Fibroblast of lung (primary cell): ENCODE results near the gene MYO6. TPM values are rescaled to one million over a fixed set of nuclear protein-coding genes. Genes with fewer than 3 reads are reported as not detected.

Source experiments
- DNase-seq, 2 donors: peaks; one replicate each; pipeline versions ENCODE4 v3.0.0 to v3.0.0-alpha.2; 2010; ENCODE audit warnings: low read depth in 2 of 2
- H2AFZ ChIP-seq: 2 replicates; pipeline ENCODE4 v1.5.1; 2012; ENCODE audit warnings: low read length, control low read depth, inconsistent platforms
- H3K27ac ChIP-seq: 2 replicates; pipeline ENCODE4 v1.5.1; 2011; ENCODE audit warnings: low read length, control low read depth; ENCODE audit not compliant: insufficient read depth
- H3K27me3 ChIP-seq: 2 replicates; pipeline ENCODE4 v1.5.1; 2011; ENCODE audit warnings: mild to moderate bottlenecking, low read length; ENCODE audit not compliant: control insufficient read depth, insufficient read depth
- H3K36me3 ChIP-seq: 2 replicates; pipeline ENCODE4 v1.5.1; 2011; ENCODE audit warnings: low read length; ENCODE audit not compliant: control insufficient read depth, insufficient read depth
- H3K4me1 ChIP-seq: 2 replicates; pipeline ENCODE4 v1.5.1; 2011; ENCODE audit warnings: low read length; ENCODE audit not compliant: control insufficient read depth, insufficient read depth; ENCODE audit errors: extremely low read depth
- H3K4me2 ChIP-seq: 2 replicates; pipeline ENCODE4 v1.5.1; 2011; ENCODE audit warnings: low read length, control low read depth; ENCODE audit not compliant: insufficient read depth; ENCODE audit errors: extremely low read depth
- H3K4me3 ChIP-seq, 4 experiments: fragments of 200-600 bp in 1 of 4; sonication (generic) in 1 of 4; replicated peaks in 1 of 4; 2 replicates each; pipeline ENCODE4 v1.5.1; 2011 to 2016; ENCODE audit warnings: low read length in 4 of 4, low read depth in 3 of 4, mild to moderate bottlenecking in 3 of 4, control low read depth in 2 of 4, inconsistent platforms in 1 of 4, mixed read lengths in 1 of 4; ENCODE audit not compliant: insufficient read depth in 1 of 4; ENCODE audit errors: control extremely low read depth in 1 of 4
- H3K79me2 ChIP-seq: 2 replicates; pipeline ENCODE4 v1.5.1; 2012; ENCODE audit warnings: mild to moderate bottlenecking, low read length, inconsistent platforms; ENCODE audit not compliant: control insufficient read depth, insufficient read depth
- H3K9ac ChIP-seq: 2 replicates; pipeline ENCODE4 v1.5.1; 2011; ENCODE audit warnings: mild to moderate bottlenecking, low read length, control low read depth; ENCODE audit not compliant: insufficient read depth
- H3K9me3 ChIP-seq: 2 replicates; pipeline ENCODE4 v1.5.1; 2012; ENCODE audit warnings: low read depth, low read length; ENCODE audit not compliant: control insufficient read depth, insufficient read depth
- H4K20me1 ChIP-seq: 2 replicates; pipeline ENCODE4 v1.5.1; 2011; ENCODE audit warnings: low read length; ENCODE audit not compliant: control insufficient read depth, insufficient read depth; ENCODE audit errors: extremely low read depth
- EZH2 ChIP-seq: IDR thresholded peaks from 2 replicates; pipeline ENCODE4 v1.5.1; 2012; ENCODE audit warnings: low read length, control low read depth, mild to moderate bottlenecking; ENCODE audit errors: missing control alignments
- polyA plus RNA-seq, 2 donors: library from polyadenylated mRNA; depleted of rRNA in 1 of 2; stranded (reverse) in 1 of 2; unstranded in 1 of 2; fragments of >200 nt; gene quantifications; 2 replicates each; pipeline ENCODE4 v1.2.1, GENCODE V29; 2011 to 2012; ENCODE audit warnings: missing spikeins in 1 of 2
- total RNA-seq: library from RNA; depleted of rRNA; stranded (reverse); fragments of >200 nt; gene quantifications from 2 replicates; pipeline ENCODE4 v1.2.1, GENCODE V29; 2014
- TF ChIP-seq, protein P1 (sequence below), 2 donors: IDR thresholded peaks in 1 of 2; conservative IDR thresholded peaks in 1 of 2; 1 replicate in 1 of 2; 2 replicates in 1 of 2; pipeline ENCODE4 v1.5.1; 2011 to 2012; ENCODE audit warnings: low read length in 2 of 2, control low read depth in 1 of 2, inconsistent platforms in 1 of 2, low read depth in 1 of 2, mild to moderate bottlenecking in 1 of 2

MYO6 gene
- total and polyA plus RNA-seq, 2 donors (not counting 1 experiment from before 2014, with no cell fraction given) = 16.9 to 24.9 TPM

DNA sequence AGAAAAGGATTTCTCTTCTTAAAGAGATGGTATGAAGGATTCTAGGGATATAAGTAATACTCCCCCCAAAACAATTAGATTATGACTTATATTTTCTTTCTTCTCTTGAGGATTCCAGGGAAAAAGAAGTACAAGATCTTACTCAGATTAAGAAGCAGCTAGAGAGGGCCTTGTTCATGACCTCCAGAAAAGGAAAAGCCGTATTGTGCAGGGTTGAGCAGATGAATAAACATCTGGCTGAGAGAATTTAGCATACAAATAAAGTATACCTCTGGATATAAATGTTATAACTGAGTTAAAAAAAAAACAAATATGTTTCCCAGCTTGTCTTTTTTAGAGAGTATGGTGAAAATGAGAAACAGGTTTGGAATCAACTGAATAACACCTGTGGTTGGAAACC is 11.3 kb downstream of the MYO6 start:
- H3K9ac ChIP-seq = no peak overlapping the region
- H3K9me3 ChIP-seq = no peaks in the 10 kb centered on the region
- no peaks in the 10 kb centered on the region for H3K36me3 ChIP-seq
- DNase-seq = no peak
- H3K79me2 ChIP-seq = no peaks in the 10 kb centered on the region
- H2AFZ ChIP-seq = no peak overlapping the region
- TF ChIP-seq, protein P1, sequence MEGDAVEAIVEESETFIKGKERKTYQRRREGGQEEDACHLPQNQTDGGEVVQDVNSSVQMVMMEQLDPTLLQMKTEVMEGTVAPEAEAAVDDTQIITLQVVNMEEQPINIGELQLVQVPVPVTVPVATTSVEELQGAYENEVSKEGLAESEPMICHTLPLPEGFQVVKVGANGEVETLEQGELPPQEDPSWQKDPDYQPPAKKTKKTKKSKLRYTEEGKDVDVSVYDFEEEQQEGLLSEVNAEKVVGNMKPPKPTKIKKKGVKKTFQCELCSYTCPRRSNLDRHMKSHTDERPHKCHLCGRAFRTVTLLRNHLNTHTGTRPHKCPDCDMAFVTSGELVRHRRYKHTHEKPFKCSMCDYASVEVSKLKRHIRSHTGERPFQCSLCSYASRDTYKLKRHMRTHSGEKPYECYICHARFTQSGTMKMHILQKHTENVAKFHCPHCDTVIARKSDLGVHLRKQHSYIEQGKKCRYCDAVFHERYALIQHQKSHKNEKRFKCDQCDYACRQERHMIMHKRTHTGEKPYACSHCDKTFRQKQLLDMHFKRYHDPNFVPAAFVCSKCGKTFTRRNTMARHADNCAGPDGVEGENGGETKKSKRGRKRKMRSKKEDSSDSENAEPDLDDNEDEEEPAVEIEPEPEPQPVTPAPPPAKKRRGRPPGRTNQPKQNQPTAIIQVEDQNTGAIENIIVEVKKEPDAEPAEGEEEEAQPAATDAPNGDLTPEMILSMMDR (conservative IDR thresholded peaks at IDR 0.05 in 1 of 2, IDR thresholded peaks at IDR 0.05 in 1 of 2; ENCODE audit: low read depth in 1 of 2, low read length in 2 of 2) = no peak
- TF ChIP-seq EZH2 = no peak
- no peaks in the 10 kb centered on the region for H3K4me1 ChIP-seq
- H3K27me3 ChIP-seq = no peaks in the 10 kb centered on the region
- H3K4me2 ChIP-seq = no peak overlapping the region
- no peak overlapping the region for H3K4me3 ChIP-seq
- no peaks in the 10 kb centered on the region for H4K20me1 ChIP-seq
- no peak overlapping the region for H3K27ac ChIP-seq

DNA sequence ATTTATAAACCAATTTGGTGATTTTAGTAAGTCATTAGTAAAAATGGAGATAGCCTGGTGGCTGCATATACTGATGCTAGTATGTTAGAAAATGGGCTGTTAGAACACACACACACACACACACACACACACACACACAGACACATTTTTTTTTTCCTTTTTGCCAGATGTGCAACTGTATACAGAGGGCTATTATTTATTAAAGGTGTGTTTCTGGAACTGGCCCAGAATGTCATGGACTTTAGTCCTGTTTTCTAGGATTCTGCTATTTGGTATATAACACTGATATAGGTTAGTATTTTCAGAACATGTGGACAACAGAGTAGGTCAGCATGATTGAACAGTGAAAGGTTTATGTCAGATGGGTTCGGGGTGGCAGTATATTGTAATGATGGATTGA is 12.4 kb downstream of the MYO6 start:
- Histone ChIP-seq H3K27me3 (no peaks in the 10 kb centered on the region), H4K20me1 (no peaks in the 10 kb centered on the region), H2AFZ (no peak overlapping the region), H3K9ac (no peak overlapping the region), H3K36me3 (no peaks in the 10 kb centered on the region), H3K79me2 (no peaks in the 10 kb centered on the region), H3K4me3 (no peak overlapping the region), H3K27ac (no peak overlapping the region), H3K4me1 (no peaks in the 10 kb centered on the region), H3K9me3 (no peaks in the 10 kb centered on the region), H3K4me2 (no peak overlapping the region)
- TF ChIP-seq, protein P1 (conservative IDR thresholded peaks at IDR 0.05 in 1 of 2, IDR thresholded peaks at IDR 0.05 in 1 of 2; ENCODE audit: low read depth in 1 of 2, low read length in 2 of 2) = no peak
- TF ChIP-seq EZH2 = no peak
- DNase-seq = no peak

DNA sequence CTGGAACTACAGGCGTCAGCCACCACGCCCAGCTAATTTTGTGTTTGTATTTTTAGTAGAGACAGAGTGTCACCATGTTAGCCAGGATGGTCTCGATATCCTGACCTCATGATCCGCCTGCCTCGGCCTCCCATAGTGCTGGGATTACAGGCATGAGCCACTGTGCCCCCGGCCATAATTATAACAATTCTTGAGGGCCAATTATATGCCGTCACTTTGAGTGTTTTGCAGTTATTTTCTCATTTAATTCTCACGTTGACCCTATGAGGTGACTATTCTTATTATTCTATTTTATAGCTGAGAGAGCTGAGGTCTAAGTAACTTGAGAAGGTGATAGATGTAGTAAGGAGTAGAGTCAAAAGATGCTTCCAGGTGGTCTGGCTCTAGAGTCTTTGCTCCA is 13.0 kb downstream of the MYO6 start:
- Histone ChIP-seq H3K27me3 (no peaks in the 10 kb centered on the region), H2AFZ (no peak overlapping the region), H3K4me1 (no peaks in the 10 kb centered on the region), H4K20me1 (no peaks in the 10 kb centered on the region), H3K4me2 (no peak overlapping the region), H3K9ac (no peak overlapping the region), H3K27ac (no peak overlapping the region), H3K79me2 (no peaks in the 10 kb centered on the region), H3K9me3 (no peaks in the 10 kb centered on the region), H3K36me3 (no peaks in the 10 kb centered on the region), H3K4me3 (no peak overlapping the region)
- TF ChIP-seq, protein P1 (conservative IDR thresholded peaks at IDR 0.05 in 1 of 2, IDR thresholded peaks at IDR 0.05 in 1 of 2; ENCODE audit: low read depth in 1 of 2, low read length in 2 of 2) = no peak
- TF ChIP-seq EZH2 = no peak
- no peak for DNase-seq
